NCI-H345 (cell line): ENCODE data around the gene VAMP3.

Source experiments
- DNase-seq: peaks from one replicate; lab custom pipeline; 2025; lab: John Stamatoyannopoulos, UW

Gene VAMP3

GRCh38 chr1:7770997-7771822 is at the start of gene VAMP3:
Gene VAMP3 (plus strand): TSS chr1:7771296. CDS start chr1:7771384, 88 bp downstream.
- DNase-seq = peak; percentile 85

- DNase-seq = no peak
These were observed 49.0 kb upstream of the VAMP3 start for GRCh38 chr1:7721940-7722669.

GRCh38 chr1:7722670-7723012 is 48.5 kb upstream of the VAMP3 start:
- DNase-seq = no peak

GRCh38 chr1:7726623-7727022 is 44.5 kb upstream of the VAMP3 start:
- no peak for DNase-seq

- DNase-seq = no peak
These were observed 43.2 kb upstream of the VAMP3 start for GRCh38 chr1:7727809-7728471.

GRCh38 chr1:7729761-7730160 is 41.3 kb upstream of the VAMP3 start:
- DNase-seq = no peak

- DNase-seq = no peak
These were observed 38.8 kb upstream of the VAMP3 start for GRCh38 chr1:7732331-7732730.

- no peak for DNase-seq
These were observed 37.8 kb upstream of the VAMP3 start for GRCh38 chr1:7733276-7733675.

- DNase-seq = no peak
These were observed 33.1 kb upstream of the VAMP3 start for GRCh38 chr1:7738044-7738443.

- DNase-seq = no peak
These were observed 27.8 kb upstream of the VAMP3 start for GRCh38 chr1:7743346-7743745.

- no peak for DNase-seq
These were observed 26.2 kb upstream of the VAMP3 start for GRCh38 chr1:7744882-7745281.

GRCh38 chr1:7745783-7746182 is 25.3 kb upstream of the VAMP3 start:
- DNase-seq = no peak

- no peak for DNase-seq
These were observed 23.5 kb upstream of the VAMP3 start for GRCh38 chr1:7747605-7748004.

GRCh38 chr1:7749126-7749525 is 22.0 kb upstream of the VAMP3 start:
- no peak for DNase-seq

GRCh38 chr1:7751174-7751573 is 19.9 kb upstream of the VAMP3 start:
- no peak for DNase-seq

- DNase-seq = peak; percentile 50
These were observed 18.3 kb upstream of the VAMP3 start for GRCh38 chr1:7752512-7753417.

- DNase-seq = no peak
These were observed 17.5 kb upstream of the VAMP3 start for GRCh38 chr1:7753641-7754040.

GRCh38 chr1:7754234-7754633 is 16.9 kb upstream of the VAMP3 start:
- DNase-seq = no peak

GRCh38 chr1:7755448-7755847 is 15.6 kb upstream of the VAMP3 start:
- no peak for DNase-seq

- DNase-seq = no peak
These were observed 10.9 kb upstream of the VAMP3 start for GRCh38 chr1:7760245-7760644.

GRCh38 chr1:7761103-7761502 is 10.0 kb upstream of the VAMP3 start:
- no peak for DNase-seq

- no peak for DNase-seq
These were observed 3.9 kb upstream of the VAMP3 start for GRCh38 chr1:7767176-7767575.
